HepG2 (cell line): ENCODE results near the gene SAMD9L. TPM values are rescaled to one million over a fixed set of nuclear protein-coding genes. Genes with fewer than 3 reads are reported as not detected.

Experiments
- ATAC-seq: fragments of 200-7000 bp; cut with Tn5 transposase; 3 replicates; pipeline ENCODE4 v1.9.1; 2020; ENCODE audit warnings: mild to moderate bottlenecking, moderate library complexity
- BruUV-seq: library from RNA; stranded (reverse); fragments of 400-500 nt; replicated peaks from 2 replicates; lab custom pipeline; 2021; lab: Mats Ljungman, UMichigan
- CTCF ChIA-PET: fragments of 300-600 bp; formaldehyde crosslinking; extraction: SDS; loops from one replicate; lab custom pipeline; 2021; ENCODE audit warnings: low total read pairs, inconsistent platforms, low intra/inter-chr PET ratio; lab: Yijun Ruan, JAX
- POLR2A ChIA-PET: fragments of 350-600 bp; sonication (Branson Sonifier 250); formaldehyde crosslinking; loops from one replicate; lab custom pipeline; 2020; ENCODE audit warnings: antibody characterized with exemption, inconsistent platforms; lab: Yijun Ruan, JAX
- DNase-seq: peaks from one replicate; pipeline ENCODE4 v3.0.0-alpha.2; 2015; ENCODE audit warnings: low spot score
- FAIRE-seq: peaks from 3 replicates; lab custom pipeline; 2011; peaks lifted over from hg19 to GRCh38; lab: Jason Lieb, UNC
- H2AFZ ChIP-seq: one replicate; pipeline ENCODE4 v1.6.1; 2011; ENCODE audit warnings: low read length, inconsistent platforms
- H3K27ac ChIP-seq: fragments of 300-600 bp; 3 replicates; pipeline ENCODE4 v1.8.0; 2011; ENCODE audit warnings: mixed run types, mild to moderate bottlenecking, mixed read lengths, low read length, inconsistent platforms; ENCODE audit not compliant: insufficient read depth; ENCODE audit errors: extremely low read length
- H3K27me3 ChIP-seq, 2 experiments: fragments of 200-600 bp in 1 of 2; 2 replicates in 1 of 2; 3 replicates in 1 of 2; pipeline versions ENCODE4 v1.6.0 to v1.8.0; 2011; ENCODE audit warnings: low read length in 2 of 2, mild to moderate bottlenecking in 2 of 2, moderate library complexity in 2 of 2, inconsistent platforms in 1 of 2; ENCODE audit not compliant: insufficient read depth in 2 of 2, control insufficient read depth in 1 of 2
- H3K36me3 ChIP-seq, 2 experiments: fragments of 200-600 bp in 1 of 2; replicated peaks in 1 of 2; 2 replicates in 1 of 2; 3 replicates in 1 of 2; pipeline versions ENCODE4 v1.5.1 to v1.8.0; 2011; ENCODE audit warnings: low read length in 2 of 2, inconsistent platforms in 1 of 2; ENCODE audit not compliant: insufficient read depth in 2 of 2, control insufficient read depth in 1 of 2
- H3K4me1 ChIP-seq: 2 replicates; pipeline ENCODE4 v1.5.1; 2012; ENCODE audit warnings: low read length, inconsistent platforms; ENCODE audit not compliant: insufficient read depth
- H3K4me2 ChIP-seq: 2 replicates; pipeline ENCODE4 v1.6.0; 2011; ENCODE audit warnings: low read depth, low read length, inconsistent platforms
- H3K4me3 ChIP-seq, 3 experiments: fragments of 200-600 bp in 1 of 3; sonication (generic), shearing (Covaris generic) in 1 of 3; replicated peaks in 1 of 3; 2 replicates each; pipeline ENCODE4 v1.5.1; 2011 to 2016; ENCODE audit warnings: low read length in 3 of 3, inconsistent platforms in 2 of 3, low read depth in 2 of 3, mild to moderate bottlenecking in 2 of 3, control low read depth in 1 of 3, mixed read lengths in 1 of 3; ENCODE audit not compliant: insufficient read depth in 1 of 3
- H3K79me2 ChIP-seq: one replicate; pipeline ENCODE4 v1.6.1; 2011; ENCODE audit warnings: low read length, inconsistent platforms; ENCODE audit not compliant: insufficient read depth
- H3K9ac ChIP-seq: 2 replicates; pipeline ENCODE4 v1.6.0; 2011; ENCODE audit warnings: mild to moderate bottlenecking, low read depth, low read length, inconsistent platforms; ENCODE audit not compliant: insufficient read depth
- H3K9me3 ChIP-seq: 2 replicates; pipeline ENCODE4 v1.5.1; 2012; ENCODE audit warnings: mild to moderate bottlenecking, low read length
- H4K20me1 ChIP-seq: 2 replicates; pipeline ENCODE4 v1.6.0; 2011; ENCODE audit warnings: inconsistent platforms, mild to moderate bottlenecking, low read length, moderate library complexity; ENCODE audit not compliant: insufficient read depth
- CEBPB ChIP-seq: IDR thresholded peaks from 2 replicates; pipeline ENCODE4 v1.6.1; 2011; ENCODE audit warnings: low read depth, low read length, improper control_type of control experiment, borderline replicate concordance
- CHD4 ChIP-seq: fragments of 200-600 bp; sonication (generic); IDR thresholded peaks from 2 replicates; pipeline ENCODE4 v1.7.0; 2017; ENCODE audit warnings: mild to moderate bottlenecking, low read length, borderline replicate concordance
- ELF4 ChIP-seq: sonication (generic); formaldehyde crosslinking; IDR thresholded peaks from 2 replicates; pipeline ENCODE4 v1.5.0; 2020; ENCODE audit warnings: missing genetic modification reagents, mild to moderate bottlenecking, moderate library complexity, borderline replicate concordance
- RAD21 ChIP-seq: fragments of 450-650 bp; formaldehyde crosslinking; IDR thresholded peaks from 2 replicates; pipeline ENCODE4 v1.5.0; 2020; ENCODE audit warnings: mild to moderate bottlenecking
- RARA ChIP-seq: IDR thresholded peaks from 2 replicates; pipeline ENCODE4 v1.6.1; 2016; ENCODE audit warnings: missing genetic modification reagents, missing compliant biosample characterization
- RBAK ChIP-seq: sonication (generic); formaldehyde crosslinking; IDR thresholded peaks from 2 replicates; pipeline ENCODE4 v1.5.1; 2020; ENCODE audit warnings: mild to moderate bottlenecking, missing genetic modification reagents
- SPEN ChIP-seq: sonication (generic); formaldehyde crosslinking; IDR thresholded peaks from 2 replicates; pipeline ENCODE4 v1.5.1; 2020; ENCODE audit warnings: low read depth, mild to moderate bottlenecking, missing genetic modification reagents
- ZBTB3 ChIP-seq: sonication (generic); formaldehyde crosslinking; IDR thresholded peaks from 2 replicates; pipeline ENCODE4 v1.4.0; 2020; ENCODE audit warnings: low read depth, mild to moderate bottlenecking, moderate library complexity, missing genetic modification reagents, borderline replicate concordance
- ZNF749 ChIP-seq: sonication (generic); formaldehyde crosslinking; IDR thresholded peaks from 2 replicates; pipeline ENCODE4 v1.8.0; 2022; ENCODE audit warnings: mild to moderate bottlenecking, missing genetic modification reagents, moderate library complexity, borderline replicate concordance
- ZNF891 ChIP-seq: sonication (generic); formaldehyde crosslinking; IDR thresholded peaks from 2 replicates; pipeline ENCODE4 v1.5.0; 2020; ENCODE audit warnings: mild to moderate bottlenecking, missing genetic modification reagents
- WGBS: methylation state at CpG from one replicate; pipeline ENCODE4 v1.1.6; 2017; ENCODE audit warnings: low lambda C conversion rate; 5-methylcytosine and 5-hydroxymethylcytosine counted together
- in situ Hi-C: cut with HindIII; loops from 2 replicates; pipeline ENCODE4 v1.10.0; 2017; ENCODE audit warnings: low pct_unique_long_range_greater_than_20kb; ENCODE audit not compliant: extremely low pct_ligation_motif_present
- intact Hi-C: fragments of 100-400 bp; cut with micrococcal nuclease; formaldehyde crosslinking; loops from one replicate; pipeline ENCODE4 v1.10.0; 2022; ENCODE audit not compliant: unreplicated experiment
- polyA plus RNA-seq, 8 experiments: library from polyadenylated mRNA; depleted of rRNA in 3 of 8; stranded (reverse) in 7 of 8; unstranded in 1 of 8; fragments of >200 nt; fragmentation: Illumina TruSeq in 4 of 8; extraction: Trizol in 4 of 8; gene quantifications; 2 replicates each; pipeline versions ENCODE4 v1.2.1 to v1.2.3, GENCODE V29; 2011 to 2016; ENCODE audit warnings: low read depth in 4 of 8, missing spikeins in 1 of 8, mixed read lengths in 1 of 8; ENCODE audit not compliant: insufficient read depth in 1 of 8
- total RNA-seq, 5 experiments: library from RNA; depleted of rRNA; stranded (reverse); fragments of >200 nt; fragmentation: Illumina TruSeq; extraction: Trizol; gene quantifications; 2 replicates each; pipeline ENCODE4 v1.2.3, GENCODE V29; 2016; ENCODE audit warnings: low read depth in 1 of 5
- TF ChIP-seq, protein P1 (sequence below), 2 experiments: sonication (generic) in 1 of 2; formaldehyde crosslinking in 1 of 2; IDR thresholded peaks; 2 replicates each; pipeline versions ENCODE4 v1.4.0 to v1.6.1; 2016 to 2020; ENCODE audit warnings: borderline replicate concordance in 1 of 2, low read depth in 1 of 2, mild to moderate bottlenecking in 1 of 2, missing genetic modification reagents in 1 of 2
- TF ChIP-seq, protein P2 (sequence below): sonication (generic); formaldehyde crosslinking; IDR thresholded peaks from 2 replicates; pipeline ENCODE4 v1.9.0; 2021; ENCODE audit warnings: missing genetic modification reagents, mild to moderate bottlenecking, borderline replicate concordance

SAMD9L gene
- total and polyA plus RNA-seq, 2 of the 13 experiments (the other 11 are each of a cell fraction or from before 2014, with no cell fraction given) = not detected

DNA sequence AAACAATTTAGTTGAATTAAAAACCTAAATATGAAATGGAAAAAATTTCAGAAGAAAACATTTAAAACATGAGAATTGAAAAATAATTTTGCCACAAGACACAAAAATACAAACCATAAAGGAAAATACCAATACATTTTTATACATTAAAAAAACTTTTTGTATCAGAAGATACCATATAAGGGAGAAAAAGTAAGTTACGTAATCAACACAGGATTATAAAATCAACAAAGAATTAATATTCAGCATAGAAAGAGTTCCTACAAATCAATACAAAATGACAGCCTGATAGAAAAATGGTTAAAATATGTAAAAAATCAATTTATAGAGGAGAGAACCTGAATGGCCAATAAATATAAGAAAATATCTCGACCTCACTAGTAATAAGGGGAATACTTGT lies 16.6 kb upstream of the SAMD9L start:
- TF ChIP-seq CHD4 = no peak
- 0 out of 2 replicates have a peak, but pooled peaks have one; percentile 24 for TF ChIP-seq CEBPB
- FAIRE-seq = no peak
- WGBS = 48% methylated on average over 2 of the region's 2 CpGs

DNA sequence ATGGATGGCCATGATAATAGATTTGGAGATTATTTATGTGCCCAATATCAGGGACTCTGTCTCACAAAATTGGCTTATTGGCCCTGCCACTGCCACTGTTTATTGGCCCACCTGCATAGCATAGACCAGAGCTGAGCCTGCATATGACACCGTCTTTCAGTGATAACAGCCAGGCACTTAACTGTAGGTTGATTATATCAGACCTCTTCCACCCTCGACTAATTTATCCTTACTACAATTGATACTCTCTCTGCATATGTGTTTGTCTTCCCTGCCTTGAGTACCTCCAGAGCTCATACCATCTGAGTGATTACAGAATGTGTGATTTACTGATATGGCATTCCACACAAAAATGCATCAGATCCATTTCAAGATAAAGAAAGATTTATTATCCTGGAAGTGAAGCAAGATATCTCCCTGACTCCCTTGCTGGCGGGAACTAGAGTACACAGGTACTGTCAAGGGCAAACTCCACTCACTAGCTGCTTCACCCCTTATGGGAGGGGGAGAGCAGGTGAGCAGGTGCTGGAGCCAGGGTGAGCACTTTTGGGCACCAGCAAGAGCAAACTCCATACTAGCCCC lies 13.1 kb upstream of the SAMD9L start:
- Histone ChIP-seq H2AFZ (no peak overlapping the region), H3K4me2 (no peak overlapping the region), H4K20me1 (no peaks in the 10 kb centered on the region), H3K9me3 (no peaks in the 10 kb centered on the region), H3K27me3 (no peaks in the 10 kb centered on the region; a peak in 1 of 5 replicates), H3K4me3 (no peak overlapping the region), H3K9ac (no peak overlapping the region), H3K27ac (no peak overlapping the region), H3K36me3 (no peaks in the 10 kb centered on the region), H3K4me1 (no peaks in the 10 kb centered on the region), H3K79me2 (no peaks in the 10 kb centered on the region)
- in situ Hi-C loops = no loop called here
- FAIRE-seq = no peak
- ChIA-PET POLR2A (no interaction called here), CTCF (no interaction called here)
- 2% methylated on average over 3 of the region's 3 CpGs for WGBS
- no peak for ATAC-seq
- no peak for DNase-seq
- intact Hi-C loops = no loop called here
- no TSS peak for BruUV-seq
- TF ChIP-seq ZNF891 (CRISPR knock-in tag) = no peak
- TF ChIP-seq, protein P1, sequence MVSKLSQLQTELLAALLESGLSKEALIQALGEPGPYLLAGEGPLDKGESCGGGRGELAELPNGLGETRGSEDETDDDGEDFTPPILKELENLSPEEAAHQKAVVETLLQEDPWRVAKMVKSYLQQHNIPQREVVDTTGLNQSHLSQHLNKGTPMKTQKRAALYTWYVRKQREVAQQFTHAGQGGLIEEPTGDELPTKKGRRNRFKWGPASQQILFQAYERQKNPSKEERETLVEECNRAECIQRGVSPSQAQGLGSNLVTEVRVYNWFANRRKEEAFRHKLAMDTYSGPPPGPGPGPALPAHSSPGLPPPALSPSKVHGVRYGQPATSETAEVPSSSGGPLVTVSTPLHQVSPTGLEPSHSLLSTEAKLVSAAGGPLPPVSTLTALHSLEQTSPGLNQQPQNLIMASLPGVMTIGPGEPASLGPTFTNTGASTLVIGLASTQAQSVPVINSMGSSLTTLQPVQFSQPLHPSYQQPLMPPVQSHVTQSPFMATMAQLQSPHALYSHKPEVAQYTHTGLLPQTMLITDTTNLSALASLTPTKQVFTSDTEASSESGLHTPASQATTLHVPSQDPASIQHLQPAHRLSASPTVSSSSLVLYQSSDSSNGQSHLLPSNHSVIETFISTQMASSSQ (IDR thresholded peaks at IDR 0.05; ENCODE audit: low read depth) = no peak
- TF ChIP-seq, protein P1 (CRISPR knock-in tag; IDR thresholded peaks at IDR 0.05; ENCODE audit: borderline replicate concordance) = no peak
- TF ChIP-seq ZNF749 (CRISPR knock-in tag) = no peak
- no peak for TF ChIP-seq RBAK (CRISPR knock-in tag)
- no peak for TF ChIP-seq SPEN (CRISPR knock-in tag)
- no peak for TF ChIP-seq ZBTB3 (CRISPR knock-in tag)
- no peak for TF ChIP-seq RAD21 (CRISPR knock-in tag)
- no peak for TF ChIP-seq RARA (CRISPR knock-in tag)
- TF ChIP-seq, protein P2, sequence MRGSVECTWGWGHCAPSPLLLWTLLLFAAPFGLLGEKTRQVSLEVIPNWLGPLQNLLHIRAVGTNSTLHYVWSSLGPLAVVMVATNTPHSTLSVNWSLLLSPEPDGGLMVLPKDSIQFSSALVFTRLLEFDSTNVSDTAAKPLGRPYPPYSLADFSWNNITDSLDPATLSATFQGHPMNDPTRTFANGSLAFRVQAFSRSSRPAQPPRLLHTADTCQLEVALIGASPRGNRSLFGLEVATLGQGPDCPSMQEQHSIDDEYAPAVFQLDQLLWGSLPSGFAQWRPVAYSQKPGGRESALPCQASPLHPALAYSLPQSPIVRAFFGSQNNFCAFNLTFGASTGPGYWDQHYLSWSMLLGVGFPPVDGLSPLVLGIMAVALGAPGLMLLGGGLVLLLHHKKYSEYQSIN = no peak
- no peak for TF ChIP-seq ELF4 (CRISPR knock-in tag)

More for the DNA sequence above, 16.6 kb upstream of the SAMD9L start:
- no peak overlapping the region for H3K4me2 ChIP-seq
- CTCF ChIA-PET = no interaction called here
- H3K36me3 ChIP-seq = no peaks in the 10 kb centered on the region
- H3K4me1 ChIP-seq = no peaks in the 10 kb centered on the region
- H2AFZ ChIP-seq = no peak overlapping the region
- H4K20me1 ChIP-seq = no peaks in the 10 kb centered on the region
- no peak for ATAC-seq
- in situ Hi-C loops = no loop called here
- no TSS peak for BruUV-seq
- intact Hi-C loops = no loop called here
- POLR2A ChIA-PET = no interaction called here
- no peak overlapping the region for H3K27ac ChIP-seq
- H3K9ac ChIP-seq = no peak overlapping the region
- no peaks in the 10 kb centered on the region for H3K27me3 ChIP-seq
- no peaks in the 10 kb centered on the region for H3K9me3 ChIP-seq
- no peak for DNase-seq
- H3K79me2 ChIP-seq = no peaks in the 10 kb centered on the region
- no peak overlapping the region for H3K4me3 ChIP-seq
